PC-3 (cell line): ENCODE results near the gene TWSG1.

Experiments used
- CTCF ChIP-seq: fragments of 300-600 bp; sonication (generic); conservative IDR thresholded peaks from 2 replicates; pipeline ENCODE4 v1.5.1; 2017; ENCODE audit warnings: antibody characterized with exemption, low read depth, mild to moderate bottlenecking, low read length
- EZH2 ChIP-seq: fragments of 300-600 bp; sonication (generic); IDR thresholded peaks from one replicate; pipeline ENCODE4 v1.6.1; 2017; ENCODE audit warnings: antibody characterized with exemption, mild to moderate bottlenecking, low read length; ENCODE audit not compliant: unreplicated experiment
- EZH2phosphoT487 ChIP-seq: fragments of 300-600 bp; sonication (generic); IDR thresholded peaks from 2 replicates; pipeline ENCODE4 v1.6.1; 2018; ENCODE audit warnings: mild to moderate bottlenecking, antibody characterized with exemption, low read length, borderline replicate concordance

- TF ChIP-seq CTCF (no peak), EZH2 (no peak), EZH2phosphoT487 (no peak)
Observed at GRCh38 chr18:9437021-9437437, 102.5 kb downstream of the TWSG1 start.
